ENCODE measurements around the gene CYBA. TPM values are rescaled to one million over a fixed set of nuclear protein-coding genes. Genes with fewer than 3 reads are reported as not detected.

Gene CYBA
- total and polyA plus RNA-seq, 2 donors (not counting 1 experiment from before 2014, with no cell fraction given): 701 to 1,336 TPM

DNA sequence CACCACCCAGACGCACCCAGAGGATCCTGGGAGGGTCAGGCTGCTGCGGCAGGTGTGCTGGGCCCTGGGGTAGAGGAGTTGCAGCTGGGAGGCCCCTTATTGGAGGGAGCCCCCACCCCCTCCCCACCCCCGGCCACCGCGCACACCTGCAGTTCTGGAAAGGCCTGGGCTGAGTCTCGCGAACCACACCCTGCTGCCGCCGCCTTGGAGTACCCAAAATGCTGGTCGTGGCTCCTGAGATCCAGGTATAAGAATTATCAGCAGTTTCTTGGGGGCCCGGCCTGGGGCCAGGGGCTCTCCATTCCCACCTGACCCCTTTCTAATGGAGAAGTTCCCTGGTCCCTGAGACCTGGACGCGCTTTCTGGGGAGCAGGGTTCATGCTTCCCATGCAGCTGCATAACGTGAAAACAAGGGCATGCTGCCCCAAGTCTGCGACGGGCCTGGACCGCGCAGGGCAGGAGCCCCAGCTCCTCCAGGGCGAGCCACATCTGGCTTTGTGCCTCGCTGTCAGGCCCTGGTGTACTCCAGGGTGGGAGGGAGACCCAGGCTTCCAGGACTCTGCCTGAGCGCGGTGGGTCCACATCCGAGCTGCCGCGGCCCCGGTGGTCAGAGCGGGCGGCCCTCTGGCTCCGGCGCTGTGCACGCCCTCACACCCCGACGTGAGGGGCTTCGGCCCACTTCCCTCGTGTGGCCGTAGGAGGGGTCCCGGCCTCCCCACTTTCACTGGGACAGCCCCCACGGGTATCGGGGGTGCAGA is 42.7 kb upstream of the CYBA start:
- Mint-ChIP-seq H3K27me3 (no peaks in the 10 kb centered on the region), H3K4me1 (peaks cover 37% of the 10 kb centered on the region), H3K9me3 (ENCODE audit: insufficient read depth) (no peaks in the 10 kb centered on the region), H3K27ac (no peak overlapping the region), H3K4me3 (no peak overlapping the region)
- H3K9ac ChIP-seq (ENCODE audit: low read length): no peak overlapping the region
- no peak for DNase-seq
- peaks cover 23% of the 10 kb centered on the region for H4K20me1 ChIP-seq (ENCODE audit: control insufficient read depth, insufficient read depth, low read length, poor library complexity, severe bottlenecking)
- intact Hi-C loops (cut with micrococcal nuclease): no loop called here
- ChIA-PET CTCF (no interaction called here), POLR2A (interaction anchor here (0.7 kb wide), 1 partner anchor 50 kb away, joined by 3 read pairs; no protein-coding TSS in a partner anchor)
- no peak overlapping the region for H2AFZ ChIP-seq (ENCODE audit: insufficient read depth, low read depth, low read length, poor library complexity, severe bottlenecking)
- peaks cover 16% of the 10 kb centered on the region for H3K79me2 ChIP-seq (ENCODE audit: control insufficient read depth, insufficient read depth, low read length)
- no peaks in the 10 kb centered on the region for H3K9me3 ChIP-seq (ENCODE audit: control extremely low read depth in 1 of 3, control insufficient read depth in 2 of 3, insufficient read depth in 1 of 3, low read length in 2 of 3)
- H3K27ac ChIP-seq (ENCODE audit: low read length in 2 of 2): no peak overlapping the region
- ATAC-seq (ENCODE audit: low read depth): no peak
- H3K27me3 ChIP-seq (replicated peaks in 1 of 4; ENCODE audit: control extremely low read depth in 1 of 4, control insufficient read depth in 3 of 4, insufficient read depth in 4 of 4, low read length in 3 of 4): no peaks in the 10 kb centered on the region
- H3K36me3 ChIP-seq (replicated peaks in 1 of 2; ENCODE audit: control extremely low read depth in 1 of 2, control insufficient read depth in 1 of 2, extremely low read depth in 1 of 2, insufficient read depth in 2 of 2, low read length in 1 of 2): peaks cover 0 to 35% of the 10 kb centered on the region in 2 experiments
- TF ChIP-seq EZH2 (IDR thresholded peaks at IDR 0.05; ENCODE audit: borderline replicate concordance, insufficient read depth, low read depth, low read length, poor library complexity, severe bottlenecking): no peak
- TF ChIP-seq, protein P1, sequence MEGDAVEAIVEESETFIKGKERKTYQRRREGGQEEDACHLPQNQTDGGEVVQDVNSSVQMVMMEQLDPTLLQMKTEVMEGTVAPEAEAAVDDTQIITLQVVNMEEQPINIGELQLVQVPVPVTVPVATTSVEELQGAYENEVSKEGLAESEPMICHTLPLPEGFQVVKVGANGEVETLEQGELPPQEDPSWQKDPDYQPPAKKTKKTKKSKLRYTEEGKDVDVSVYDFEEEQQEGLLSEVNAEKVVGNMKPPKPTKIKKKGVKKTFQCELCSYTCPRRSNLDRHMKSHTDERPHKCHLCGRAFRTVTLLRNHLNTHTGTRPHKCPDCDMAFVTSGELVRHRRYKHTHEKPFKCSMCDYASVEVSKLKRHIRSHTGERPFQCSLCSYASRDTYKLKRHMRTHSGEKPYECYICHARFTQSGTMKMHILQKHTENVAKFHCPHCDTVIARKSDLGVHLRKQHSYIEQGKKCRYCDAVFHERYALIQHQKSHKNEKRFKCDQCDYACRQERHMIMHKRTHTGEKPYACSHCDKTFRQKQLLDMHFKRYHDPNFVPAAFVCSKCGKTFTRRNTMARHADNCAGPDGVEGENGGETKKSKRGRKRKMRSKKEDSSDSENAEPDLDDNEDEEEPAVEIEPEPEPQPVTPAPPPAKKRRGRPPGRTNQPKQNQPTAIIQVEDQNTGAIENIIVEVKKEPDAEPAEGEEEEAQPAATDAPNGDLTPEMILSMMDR (IDR thresholded peaks at IDR 0.05): no peak
- 93% methylated on average over 36 of the region's 39 CpGs for WGBS (ENCODE audit: insufficient coverage)
- peak overlapping the region; percentile 73 for H3K4me2 ChIP-seq (replicated peaks; ENCODE audit: low read depth, low read length, poor library complexity, severe bottlenecking)
- H3K4me1 ChIP-seq (ENCODE audit: control insufficient read depth in 2 of 2, insufficient read depth in 2 of 2, low read length in 2 of 2): peaks cover 24 to 50% of the 10 kb centered on the region in 2 donors
- no peak overlapping the region for H3K4me3 ChIP-seq (ENCODE audit: control extremely low read depth in 1 of 5, extremely low read depth in 1 of 5, insufficient read depth in 1 of 5, low read depth in 2 of 5, low read length in 4 of 5)

DNA sequence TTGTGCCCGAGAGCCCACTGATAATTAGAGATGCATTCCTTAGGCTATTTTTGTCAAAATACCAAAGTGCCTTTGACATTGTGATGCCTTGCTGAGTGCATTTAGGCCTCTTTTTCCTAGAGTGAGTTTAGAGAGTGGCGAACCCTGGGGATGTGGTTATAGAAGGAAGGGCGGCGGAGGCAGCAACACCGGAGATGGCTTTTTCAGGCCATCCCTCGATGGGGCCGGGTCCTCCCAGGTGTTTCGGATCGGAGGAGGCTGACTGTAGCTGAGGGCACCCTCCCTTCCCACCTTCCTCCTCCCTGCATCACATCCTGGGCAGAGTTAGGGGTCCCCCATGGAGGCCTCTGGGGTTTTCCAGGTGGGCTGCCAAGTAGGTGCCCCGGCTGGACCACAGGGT is 42.0 kb upstream of the CYBA start:
- peaks cover 19% of the 10 kb centered on the region for H4K20me1 ChIP-seq (ENCODE audit: control insufficient read depth, insufficient read depth, low read length, poor library complexity, severe bottlenecking)
- ChIA-PET POLR2A (interaction anchor here (1.4 to 1.7 kb wide), 2 partner anchors 8 to 11 kb away, joined by 8 to 9 read pairs; no protein-coding TSS in a partner anchor), CTCF (no interaction called here)
- no peaks in the 10 kb centered on the region for H3K9me3 ChIP-seq (ENCODE audit: control extremely low read depth in 1 of 3, control insufficient read depth in 2 of 3, insufficient read depth in 1 of 3, low read length in 2 of 3)
- Mint-ChIP-seq H3K27ac (no peak overlapping the region), H3K4me3 (no peak overlapping the region), H3K27me3 (no peaks in the 10 kb centered on the region), H3K4me1 (peaks cover 31% of the 10 kb centered on the region), H3K9me3 (ENCODE audit: insufficient read depth) (no peaks in the 10 kb centered on the region)
- no peak overlapping the region for H3K9ac ChIP-seq (ENCODE audit: low read length)
- no peak for ATAC-seq (ENCODE audit: low read depth)
- peaks cover 20 to 42% of the 10 kb centered on the region in 2 donors for H3K4me1 ChIP-seq (ENCODE audit: control insufficient read depth in 2 of 2, insufficient read depth in 2 of 2, low read length in 2 of 2)
- TF ChIP-seq, protein P1 (IDR thresholded peaks at IDR 0.05): no peak
- DNase-seq: no peak
- H3K27ac ChIP-seq (ENCODE audit: low read length in 2 of 2): no peak overlapping the region
- 49% methylated on average over 5 of the region's 10 CpGs for WGBS (ENCODE audit: insufficient coverage)
- peak overlapping the region; percentile 73 for H3K4me2 ChIP-seq (replicated peaks; ENCODE audit: low read depth, low read length, poor library complexity, severe bottlenecking)
- H3K79me2 ChIP-seq (ENCODE audit: control insufficient read depth, insufficient read depth, low read length): peaks cover 11% of the 10 kb centered on the region
- no peaks in the 10 kb centered on the region for H3K27me3 ChIP-seq (replicated peaks in 1 of 4; ENCODE audit: control extremely low read depth in 1 of 4, control insufficient read depth in 3 of 4, insufficient read depth in 4 of 4, low read length in 3 of 4)
- H3K36me3 ChIP-seq (replicated peaks in 1 of 2; ENCODE audit: control extremely low read depth in 1 of 2, control insufficient read depth in 1 of 2, extremely low read depth in 1 of 2, insufficient read depth in 2 of 2, low read length in 1 of 2): peaks cover 0 to 28% of the 10 kb centered on the region in 2 experiments
- no peak overlapping the region for H3K4me3 ChIP-seq (ENCODE audit: control extremely low read depth in 1 of 5, extremely low read depth in 1 of 5, insufficient read depth in 1 of 5, low read depth in 2 of 5, low read length in 4 of 5)
- H2AFZ ChIP-seq (ENCODE audit: insufficient read depth, low read depth, low read length, poor library complexity, severe bottlenecking): no peak overlapping the region
- intact Hi-C loops (cut with micrococcal nuclease): no loop called here
